Kidney (tissue), 14 donors: Measurements from ENCODE around the gene PIP5K1B. TPM values are rescaled to one million over a fixed set of nuclear protein-coding genes. Genes with fewer than 3 reads are reported as not detected.

ENCODE experiments used
- DNase-seq, 5 donors: peaks; one replicate each; pipeline ENCODE4 v3.0.0-alpha.2; 2013 to 2020
- FAIRE-seq: peaks from 2 replicates; lab custom pipeline; 2012; peaks lifted over from hg19 to GRCh38; lab: Jason Lieb, UNC
- H3K27ac ChIP-seq, 2 donors: one replicate each; pipeline ENCODE4 v1.7.0; 2013; ENCODE audit warnings: low read depth in 2 of 2, low read length in 2 of 2, inconsistent platforms in 1 of 2
- H3K27me3 ChIP-seq: one replicate; pipeline ENCODE4 v1.7.1; 2013; ENCODE audit warnings: low read length, inconsistent platforms; ENCODE audit not compliant: control insufficient read depth, insufficient read depth
- H3K36me3 ChIP-seq, 3 donors: one replicate each; pipeline versions ENCODE4 v1.7.0 to v1.7.1; 2013; ENCODE audit warnings: low read length in 3 of 3, control low read depth in 1 of 3, inconsistent platforms in 1 of 3; ENCODE audit not compliant: insufficient read depth in 3 of 3, control insufficient read depth in 2 of 3
- H3K4me1 ChIP-seq, 3 donors: one replicate each; pipeline versions ENCODE4 v1.7.0 to v1.7.1; 2013; ENCODE audit warnings: low read length in 3 of 3, inconsistent platforms in 1 of 3, low read depth in 1 of 3; ENCODE audit not compliant: control insufficient read depth in 2 of 3, insufficient read depth in 2 of 3
- H3K4me3 ChIP-seq, 3 donors: one replicate each; pipeline versions ENCODE4 v1.7.0 to v1.8.1; 2013; ENCODE audit warnings: low read length in 3 of 3, control low read depth in 1 of 3, inconsistent platforms in 1 of 3
- H3K9ac ChIP-seq, 3 donors: one replicate each; pipeline versions ENCODE4 v1.7.0 to v1.7.1; 2013; ENCODE audit warnings: low read length in 3 of 3, control low read depth in 1 of 3, inconsistent platforms in 1 of 3
- H3K9me3 ChIP-seq, 3 donors: one replicate each; pipeline versions ENCODE4 v1.7.0 to v1.7.1; 2013; ENCODE audit warnings: low read length in 3 of 3, control low read depth in 1 of 3, inconsistent platforms in 1 of 3; ENCODE audit not compliant: control insufficient read depth in 2 of 3, insufficient read depth in 1 of 3
- CTCF ChIP-seq: IDR thresholded peaks from 3 replicates; pipeline ENCODE4 v1.5.1; 2012; ENCODE audit warnings: mild to moderate bottlenecking, moderate library complexity, borderline replicate concordance; ENCODE audit not compliant: insufficient read depth; ENCODE audit errors: extremely low read depth
- intact Hi-C: fragments of 100-400 bp; cut with DNase I; formaldehyde crosslinking; loops from one replicate; pipeline ENCODE4 v1.11.1; 2022
- polyA plus RNA-seq: library from polyadenylated mRNA; stranded (reverse); fragments of 350-450 nt; fragmentation: Illumina TruSeq; extraction: RNeasy Lipid Tissue Mini Kit (QIAGEN cat#74804); gene quantifications from one replicate; pipeline ENCODE4 v1.2.3, GENCODE V29; 2014; ENCODE audit warnings: low read depth, low replicate concordance; ENCODE audit not compliant: insufficient read depth
- total RNA-seq: library from RNA; stranded (reverse); fragmentation: NEBNext Ultra II Directional; extraction: Animal tissue kit (Norgen Biotek cat#: 25700); gene quantifications from one replicate; pipeline ENCODE4 v1.2.1, GENCODE V29; 2021
- donor health status: control.
- donor health status: control.
- donor health status: control.
- donor health status: control.
- donor health status: control.
- donor health status: DM: yes; HTN: yes; CAD: no.
- donor health status: Normal renal cell carcinoma (clear cell type).

Gene PIP5K1B
- total and polyA plus RNA-seq, 2 donors from 2014 or later: 9.4 to 10.1 TPM

- H3K4me1 ChIP-seq: peaks cover 0 to 23% (median 0%) of the 10 kb centered on the region in 3 donors
- H3K27ac ChIP-seq: no peak overlapping the region
- intact Hi-C loops: no loop called here
Measured at GRCh38 chr9:68778635-68779034, 73.6 kb downstream of the PIP5K1B start.

GRCh38 chr9:68779558-68780379, 74.7 kb downstream of the PIP5K1B start:
- FAIRE-seq (no peak), DNase-seq (peak; percentile 95 to 98 (median 98))
- no peaks in the 10 kb centered on the region for H3K27me3 ChIP-seq
- no peaks in the 10 kb centered on the region for H3K36me3 ChIP-seq
- no peaks in the 10 kb centered on the region for H3K9me3 ChIP-seq
- H3K4me3 ChIP-seq: peak overlapping the region; percentile 94 to 96 (median 95)
- peak overlapping the region; percentile 91 to 94 for H3K27ac ChIP-seq
- intact Hi-C loops: no loop called here
- peaks cover 0 to 25% (median 0%) of the 10 kb centered on the region in 3 donors for H3K4me1 ChIP-seq
- peak overlapping the region; percentile 84 to 98 (median 95) for H3K9ac ChIP-seq
- peak; percentile 36 for TF ChIP-seq CTCF

More at GRCh38 chr9:68778635-68779034, 73.6 kb downstream of the PIP5K1B start:
- Histone ChIP-seq H3K36me3 (no peaks in the 10 kb centered on the region), H3K9me3 (no peaks in the 10 kb centered on the region), H3K9ac (peak overlapping the region in 1 of 3 donors; percentile 98), H3K4me3 (peak overlapping the region in 1 of 3 donors; percentile 96), H3K27me3 (no peaks in the 10 kb centered on the region)
- TF ChIP-seq CTCF: no peak
- DNase-seq (no peak), FAIRE-seq (no peak)

- H3K36me3 ChIP-seq: no peaks in the 10 kb centered on the region
- no peaks in the 10 kb centered on the region for H3K27me3 ChIP-seq
- H3K9ac ChIP-seq: peak overlapping the region; percentile 84 to 98 (median 90)
- DNase-seq (no peak), FAIRE-seq (no peak)
- peaks cover 0 to 25% (median 0%) of the 10 kb centered on the region in 3 donors for H3K4me1 ChIP-seq
- intact Hi-C loops: no loop called here
- no peak for TF ChIP-seq CTCF
- H3K9me3 ChIP-seq: no peaks in the 10 kb centered on the region
- H3K4me3 ChIP-seq: peak overlapping the region; percentile 94 to 96 (median 95)
- H3K27ac ChIP-seq: peak overlapping the region; percentile 91 to 94
Measured at GRCh38 chr9:68780380-68780712, 75.3 kb downstream of the PIP5K1B start.
